Activated CD8-positive, alpha-beta memory T cell treated with anti-CD3 and anti-CD28 coated beads for 1 hour (primary cell): Measurements from ENCODE around the gene TLR4.

Experiments used
- DNase-seq, 2 donors: peaks; one replicate each; pipeline ENCODE4 v3.0.0-alpha.2; 2020; ENCODE audit warnings: low read depth in 1 of 2; ENCODE audit errors: extremely low read depth in 1 of 2

TLR4 gene

GRCh38 chr9:117714282-117714681, 10.1 kb downstream of the TLR4 start:
- no peak for DNase-seq

DNA sequence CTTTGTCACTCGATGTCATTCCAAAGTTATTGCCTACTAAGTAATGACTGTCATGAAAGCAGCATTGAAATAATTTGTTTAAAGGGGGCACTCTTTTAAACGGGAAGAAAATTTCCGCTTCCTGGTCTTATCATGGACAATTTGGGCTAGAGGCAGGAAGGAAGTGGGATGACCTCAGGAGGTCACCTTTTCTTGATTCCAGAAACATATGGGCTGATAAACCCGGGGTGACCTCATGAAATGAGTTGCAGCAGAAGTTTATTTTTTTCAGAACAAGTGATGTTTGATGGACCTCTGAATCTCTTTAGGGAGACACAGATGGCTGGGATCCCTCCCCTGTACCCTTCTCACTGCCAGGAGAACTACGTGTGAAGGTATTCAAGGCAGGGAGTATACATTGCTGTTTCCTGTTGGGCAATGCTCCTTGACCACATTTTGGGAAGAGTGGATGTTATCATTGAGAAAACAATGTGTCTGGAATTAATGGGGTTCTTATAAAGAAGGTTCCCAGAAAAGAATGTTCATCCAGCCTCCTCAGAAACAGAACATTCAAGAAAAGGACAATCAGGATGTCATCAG, 11.3 kb downstream of the TLR4 start:
- no peak for DNase-seq

GRCh38 chr9:117718085-117718484, 13.9 kb downstream of the TLR4 start:
- DNase-seq, result no peak

GRCh38 chr9:117718701-117719100, 14.5 kb downstream of the TLR4 start:
- DNase-seq, result no peak

DNA sequence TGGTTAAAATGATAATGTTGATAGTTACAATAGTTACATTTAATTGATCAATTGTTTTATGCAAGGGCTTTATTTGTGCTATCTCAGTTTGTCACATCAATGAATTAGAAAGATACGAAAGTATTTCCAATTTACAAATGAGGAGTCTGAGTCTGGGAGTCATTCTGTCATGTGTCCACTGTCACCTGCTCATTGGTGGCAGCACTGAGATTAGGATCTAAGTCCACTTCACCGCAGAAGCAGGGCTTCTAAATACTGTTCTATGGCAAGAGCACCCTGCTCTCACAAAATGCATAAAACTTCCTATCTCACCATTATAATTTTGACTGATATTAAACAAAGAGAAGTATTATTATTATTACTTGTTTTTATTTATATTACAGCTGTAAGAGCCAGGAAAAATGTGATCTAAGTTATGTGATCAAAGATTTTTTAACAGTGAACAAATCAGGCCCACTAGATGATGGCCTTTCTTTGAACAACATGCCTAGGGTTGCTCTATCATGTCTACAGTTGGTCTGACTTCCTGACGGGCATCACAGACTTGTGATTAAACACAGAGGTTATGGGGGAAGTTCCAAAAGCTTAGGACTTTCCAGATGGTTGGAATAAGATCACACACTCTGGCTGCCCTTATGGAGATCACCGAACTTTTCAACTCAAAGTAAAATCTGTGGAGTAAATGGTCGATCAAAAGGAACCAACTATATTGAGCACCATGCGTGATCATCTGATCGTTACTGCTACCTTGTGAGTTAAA, 15.1 kb downstream of the TLR4 start:
- no peak for DNase-seq

DNA sequence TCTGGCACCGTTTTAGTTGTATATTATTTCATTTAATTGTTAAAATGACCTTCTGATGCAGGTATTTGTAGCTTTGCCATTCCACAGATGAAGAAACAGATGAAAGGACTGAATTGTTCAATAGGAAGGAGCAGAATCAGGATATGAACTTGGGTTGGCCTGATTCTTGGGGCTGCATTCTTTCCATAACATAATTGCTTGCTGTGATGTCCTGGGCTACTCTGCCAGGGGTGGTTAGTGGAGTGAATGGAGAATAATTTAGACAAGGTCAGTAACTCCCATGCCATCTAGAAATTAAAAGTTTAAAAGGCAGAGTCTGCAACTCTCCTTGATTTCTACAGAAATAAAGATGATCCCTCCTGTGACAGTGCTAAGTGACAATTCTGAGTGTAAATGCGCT, 15.9 kb downstream of the TLR4 start:
- DNase-seq, result no peak

DNA sequence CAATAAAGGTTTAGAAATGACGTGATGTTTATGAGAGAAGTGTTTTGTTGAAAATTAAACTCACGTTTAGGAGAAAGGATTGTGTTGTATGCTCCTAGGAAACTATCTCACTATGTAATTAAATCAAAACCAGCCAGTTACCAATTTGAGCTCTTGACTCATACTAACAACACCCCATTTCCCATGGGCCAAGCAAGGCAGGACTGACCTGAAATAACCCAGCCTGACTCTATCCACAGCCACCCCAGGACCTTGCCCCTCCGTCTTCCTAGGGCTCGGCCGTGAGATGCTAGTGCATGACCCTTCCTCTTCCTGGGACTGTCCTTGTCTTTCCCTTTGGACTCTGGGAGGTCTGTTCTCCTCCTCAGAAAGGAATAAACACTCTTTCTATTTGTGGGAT, 16.4 kb downstream of the TLR4 start:
- no peak for DNase-seq

DNA sequence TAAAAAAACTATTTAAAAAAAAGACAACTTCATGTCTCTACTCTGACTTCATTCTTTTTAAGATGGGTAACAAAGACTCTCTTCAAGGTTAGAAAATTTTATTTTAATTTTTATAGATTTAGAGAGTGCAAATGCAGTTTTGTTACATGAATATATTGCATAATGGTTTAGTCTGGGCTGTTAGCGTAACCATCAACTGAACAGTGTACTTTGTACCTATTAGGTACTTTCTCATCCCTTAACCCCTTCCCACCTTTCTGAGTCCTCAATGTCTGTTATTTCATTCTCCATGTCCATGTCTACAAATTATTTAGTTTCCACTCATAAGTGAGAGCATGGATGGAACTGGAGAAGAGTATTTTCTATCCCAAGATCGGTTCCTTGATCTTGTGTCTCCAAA, 16.8 kb downstream of the TLR4 start:
- no peak for DNase-seq

- DNase-seq, result no peak
Measured at GRCh38 chr9:117722108-117722761, 18.0 kb downstream of the TLR4 start.

DNA sequence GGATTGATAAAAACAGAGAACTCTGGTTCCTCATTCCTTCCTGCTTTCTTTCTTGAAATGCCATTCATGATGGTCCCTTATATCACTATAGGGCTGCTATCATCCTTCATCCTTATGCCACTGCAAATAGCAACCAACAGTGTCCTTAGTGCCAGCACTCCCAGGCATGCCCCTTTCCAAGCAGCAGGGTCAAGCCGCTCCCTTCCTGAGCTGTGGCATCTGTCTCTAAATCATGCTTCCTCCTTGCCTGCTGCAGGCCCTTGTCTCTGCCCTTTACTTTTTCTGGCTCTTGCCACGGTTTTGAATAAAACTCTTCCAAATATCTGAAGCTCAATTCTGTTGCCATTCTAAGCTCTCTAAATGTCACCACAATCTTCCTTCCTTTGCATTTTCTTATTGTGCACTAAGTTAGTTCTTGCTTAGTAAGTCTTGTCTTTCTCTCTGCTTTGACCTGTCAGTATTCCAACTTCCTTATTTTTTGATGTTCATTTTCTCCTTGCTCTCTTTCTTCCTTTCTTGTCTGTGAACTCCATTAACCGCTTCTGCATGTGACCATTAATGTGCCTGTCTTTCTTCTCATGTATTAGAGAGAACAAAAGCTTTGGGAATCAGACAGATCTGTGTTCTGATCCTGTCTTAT, 19.9 kb downstream of the TLR4 start:
- DNase-seq, result no peak

DNA sequence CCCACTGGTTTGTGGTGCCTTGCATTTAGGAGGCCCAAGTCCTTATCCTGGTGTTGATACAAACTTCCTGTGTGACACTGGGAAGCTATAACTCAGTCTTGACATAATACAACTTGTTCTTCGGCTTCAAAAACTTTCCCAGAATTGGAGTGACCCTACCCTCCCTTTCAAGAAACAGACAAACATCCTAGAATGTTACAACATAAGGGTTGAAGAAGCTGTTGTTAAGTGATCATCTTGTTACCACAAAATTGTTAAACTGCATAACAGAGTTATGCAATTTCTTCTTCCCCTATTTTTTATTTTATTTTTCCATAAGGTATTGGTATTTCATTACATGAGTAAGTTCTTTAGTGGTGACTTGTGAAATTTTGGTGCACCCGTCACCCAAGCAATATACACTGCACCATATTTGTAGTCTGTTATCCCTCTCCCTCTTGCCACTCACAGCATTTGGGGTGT, 21.3 kb downstream of the TLR4 start:
- no peak for DNase-seq

- no peak for DNase-seq
Measured at GRCh38 chr9:117729375-117729774, 25.2 kb downstream of the TLR4 start.

DNA sequence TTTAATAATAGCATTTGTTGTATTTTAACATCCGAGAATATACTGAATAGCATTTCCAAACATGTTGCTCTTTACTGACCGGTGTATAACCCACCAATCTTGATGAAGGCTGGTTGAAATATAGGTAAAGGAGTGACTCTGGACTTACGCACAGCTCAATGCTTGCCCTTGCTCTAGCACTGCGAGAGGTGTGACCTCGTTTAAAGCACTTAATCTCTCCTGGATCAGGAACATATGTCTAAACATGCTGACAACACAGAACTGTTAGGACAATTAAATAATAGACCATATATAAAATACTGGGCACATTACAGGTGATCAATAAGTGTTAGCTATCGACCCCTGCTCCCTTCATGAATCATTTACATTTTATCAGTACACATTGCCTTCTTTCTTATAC, 28.3 kb downstream of the TLR4 start:
- no peak for DNase-seq

GRCh38 chr9:117733465-117733864, 29.3 kb downstream of the TLR4 start:
- DNase-seq, result no peak

DNA sequence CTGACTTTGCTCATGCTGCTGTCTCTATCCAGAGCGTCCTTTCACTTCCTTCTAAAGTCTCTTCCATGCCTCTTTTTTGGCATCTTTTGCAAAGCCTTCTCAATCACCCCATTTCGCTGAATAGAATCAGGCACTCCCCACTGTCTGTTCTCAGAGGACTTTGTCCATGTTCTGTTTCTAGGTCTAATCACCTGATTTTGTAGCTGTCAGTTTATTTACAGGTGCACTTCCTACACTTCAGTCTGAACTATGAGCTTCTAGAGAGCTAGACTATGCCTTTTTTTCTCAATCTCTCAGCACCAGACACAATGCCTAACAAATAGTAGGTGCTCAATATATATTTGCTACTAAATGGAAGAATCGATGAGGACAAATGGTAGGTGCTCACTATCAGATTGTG, 29.9 kb downstream of the TLR4 start:
- DNase-seq, result no peak

GRCh38 chr9:117734523-117735314, 30.5 kb downstream of the TLR4 start:
- no peak for DNase-seq

GRCh38 chr9:117737721-117738226, 33.6 kb downstream of the TLR4 start:
- DNase-seq, result no peak

GRCh38 chr9:117739206-117739605, 35.0 kb downstream of the TLR4 start:
- DNase-seq, result no peak

GRCh38 chr9:117739624-117740347, 35.6 kb downstream of the TLR4 start:
- DNase-seq, result no peak

DNA sequence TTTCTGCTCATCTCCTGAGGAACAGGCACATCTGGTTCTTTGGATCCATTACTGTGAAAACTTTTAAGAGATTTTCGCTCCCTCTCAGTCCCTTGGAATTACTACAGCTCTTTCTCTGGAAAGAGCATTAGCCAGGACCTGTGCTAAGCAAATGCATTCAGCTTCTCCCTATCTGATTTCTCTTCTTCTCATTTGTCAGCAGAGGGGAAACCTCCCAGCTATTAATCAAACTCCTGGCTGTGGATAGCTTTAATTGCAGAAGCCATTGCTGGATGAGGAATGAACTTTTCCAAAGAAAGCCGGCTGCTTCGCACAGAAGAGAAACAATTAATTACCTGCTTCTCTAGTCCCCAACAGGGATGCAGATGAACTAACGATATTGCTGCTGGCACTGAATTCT, 37.9 kb downstream of the TLR4 start:
- no peak for DNase-seq
